Stimulated activated CD8-positive, alpha-beta memory T cell treated with anti-CD3 and anti-CD28 coated beads, Interleukin-15, amount 100 ng/mL, for 1 hour (primary cell): ENCODE data around the gene GPR39.

Experiments used
- DNase-seq: peaks from one replicate; pipeline ENCODE4 v3.0.0-alpha.2; 2020; ENCODE audit warnings: low read depth

GPR39 gene

GRCh38 chr2:132671151-132671835, 254.7 kb downstream of the GPR39 start:
- DNase-seq, result no peak

- DNase-seq, result no peak
These were observed 260.4 kb downstream of the GPR39 start for GRCh38 chr2:132676999-132677398.

- no peak for DNase-seq
These were observed 261.1 kb downstream of the GPR39 start for GRCh38 chr2:132677661-132678060.

- DNase-seq, result no peak
These were observed 261.9 kb downstream of the GPR39 start for GRCh38 chr2:132678483-132678882.

GRCh38 chr2:132680544-132680943, 263.9 kb downstream of the GPR39 start:
- no peak for DNase-seq

GRCh38 chr2:132681766-132682165, 265.2 kb downstream of the GPR39 start:
- DNase-seq, result no peak

- no peak for DNase-seq
These were observed 274.2 kb downstream of the GPR39 start for GRCh38 chr2:132690664-132691303.

GRCh38 chr2:132691556-132691955, 275.0 kb downstream of the GPR39 start:
- DNase-seq, result no peak

GRCh38 chr2:132692816-132693215, 276.2 kb downstream of the GPR39 start:
- no peak for DNase-seq
